Panc1 (cell line): ENCODE measurements around the gene XXYLT1. TPM values are rescaled to one million over a fixed set of nuclear protein-coding genes. Genes with fewer than 3 reads are reported as not detected.

ENCODE experiments used
- ATAC-seq: fragments of 200-7000 bp; cut with Tn5 transposase; 2 replicates; pipeline ENCODE4 v1.9.1; 2020; ENCODE audit warnings: mild to moderate bottlenecking, moderate library complexity
- BruUV-seq: library from RNA; stranded (reverse); fragments of 400-500 nt; replicated peaks from 2 replicates; lab custom pipeline; 2021; lab: Mats Ljungman, UMichigan
- CTCF ChIA-PET: fragments of 300-600 bp; sonication (Branson Sonifier 250); formaldehyde crosslinking; loops from one replicate; lab custom pipeline; 2022; ENCODE audit warnings: antibody characterized with exemption; lab: Charles Lee
- POLR2A ChIA-PET: fragments of 300-600 bp; sonication (Branson Sonifier 250); formaldehyde crosslinking; loops from one replicate; lab custom pipeline; 2022; ENCODE audit warnings: antibody characterized with exemption; lab: Charles Lee
- DNase-seq: peaks from one replicate; pipeline ENCODE4 v3.0.0-alpha.2; 2010; ENCODE audit warnings: low read depth, low spot score
- H3K27ac ChIP-seq: 2 replicates; pipeline ENCODE4 v1.5.1; 2011; ENCODE audit warnings: mild to moderate bottlenecking, low read length, inconsistent platforms
- H3K27me3 ChIP-seq: fragments of 200-500 bp; sonication (Bioruptor generic); 2 replicates; pipeline ENCODE4 v1.6.0; 2014; ENCODE audit warnings: low read length, inconsistent platforms; ENCODE audit not compliant: control insufficient read depth, insufficient read depth
- H3K36me3 ChIP-seq: fragments of 200-500 bp; sonication (Bioruptor generic); 2 replicates; pipeline ENCODE4 v1.5.1; 2014; ENCODE audit warnings: inconsistent platforms, mild to moderate bottlenecking, low read length, moderate library complexity; ENCODE audit not compliant: control insufficient read depth, insufficient read depth
- H3K4me1 ChIP-seq: 2 replicates; pipeline ENCODE4 v1.5.1; 2011; ENCODE audit warnings: inconsistent platforms, mild to moderate bottlenecking, low read length, moderate library complexity; ENCODE audit not compliant: control insufficient read depth, insufficient read depth
- H3K4me3 ChIP-seq, 2 experiments: 2 replicates each; pipeline ENCODE4 v1.5.1; 2011 to 2012; ENCODE audit warnings: low read depth in 2 of 2, low read length in 2 of 2, mild to moderate bottlenecking in 2 of 2, inconsistent platforms in 1 of 2, moderate library complexity in 1 of 2
- H3K9me3 ChIP-seq: fragments of 200-500 bp; sonication (Bioruptor generic); 2 replicates; pipeline ENCODE4 v1.5.1; 2014; ENCODE audit warnings: low read depth, mild to moderate bottlenecking, inconsistent platforms, low read length, moderate library complexity; ENCODE audit not compliant: control insufficient read depth, insufficient read depth
- CTCF ChIP-seq: fragments of 450-650 bp; IDR thresholded peaks from 2 replicates; pipeline ENCODE4 v1.5.1; 2017; ENCODE audit warnings: mild to moderate bottlenecking
- POLR2AphosphoS5 ChIP-seq: IDR thresholded peaks from 2 replicates; pipeline ENCODE4 v1.6.1; 2012; ENCODE audit warnings: mild to moderate bottlenecking, low read depth, low read length, moderate library complexity
- SIN3A ChIP-seq: IDR thresholded peaks from 2 replicates; pipeline ENCODE4 v1.6.1; 2012; ENCODE audit warnings: low read depth, mild to moderate bottlenecking, low read length, moderate library complexity, borderline replicate concordance; ENCODE audit not compliant: insufficient read depth
- TCF7L2 ChIP-seq: IDR thresholded peaks from 2 replicates; pipeline ENCODE4 v1.6.1; 2011; ENCODE audit warnings: mild to moderate bottlenecking, low read depth, low read length, inconsistent platforms
- in situ Hi-C: cut with HindIII; loops from 2 replicates; pipeline ENCODE4 v1.10.0; 2016; ENCODE audit warnings: low sequenced_read_pairs, low pct_unique_long_range_greater_than_20kb
- intact Hi-C: fragments of 100-400 bp; cut with micrococcal nuclease; formaldehyde crosslinking; loops from one replicate; pipeline ENCODE4 v1.10.0; 2022; ENCODE audit not compliant: unreplicated experiment
- total RNA-seq: library from RNA; stranded (reverse); gene quantifications from one replicate; pipeline ENCODE4 v1.2.1, GENCODE V29; 2021; ENCODE audit not compliant: unreplicated experiment
- TF ChIP-seq, protein P1 (sequence below), 2 experiments: IDR thresholded peaks; 2 replicates each; pipeline ENCODE4 v1.6.1; 2011 to 2012; ENCODE audit warnings: low read depth in 2 of 2, control low read depth in 1 of 2, low read length in 1 of 2, mild to moderate bottlenecking in 1 of 2, moderate library complexity in 1 of 2; ENCODE audit not compliant: insufficient read depth in 1 of 2

XXYLT1 gene
- total RNA-seq, 1 experiment from 2014 or later: 26.0 TPM

DNA sequence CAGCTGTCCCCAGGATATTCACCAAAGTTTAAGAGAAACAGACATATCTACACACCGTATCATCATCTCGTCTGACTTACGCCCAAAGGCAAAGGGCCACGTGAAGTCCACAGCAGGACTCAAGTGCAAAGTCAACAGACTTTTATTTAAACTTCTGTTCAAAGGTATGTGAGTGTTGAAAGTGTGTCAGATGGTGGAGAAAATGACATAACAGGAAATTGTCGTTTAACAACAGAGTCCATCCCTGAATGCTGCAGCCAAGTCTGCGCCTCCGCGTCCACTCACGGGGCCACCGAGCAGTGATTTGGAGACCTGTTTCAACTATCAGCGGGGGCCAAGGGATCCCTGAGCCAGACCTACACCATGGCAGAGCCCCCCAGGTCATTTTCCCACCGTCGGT lies 165.6 kb downstream of the XXYLT1 start:
- Histone ChIP-seq H3K27me3 (no peaks in the 10 kb centered on the region), H3K4me1 (peaks cover 64% of the 10 kb centered on the region), H3K27ac (peak overlapping the region; percentile 100), H3K36me3 (no peaks in the 10 kb centered on the region), H3K9me3 (no peaks in the 10 kb centered on the region), H3K4me3 (peak overlapping the region in 1 of 2 experiments; percentile 30; a peak in 1 of 4 replicates)
- ChIA-PET CTCF (no interaction called here), POLR2A (no interaction called here)
- ATAC-seq (peak; percentile 47), DNase-seq (no peak)
- no TSS peak for BruUV-seq
- intact Hi-C loops: loop anchor here (5.0 kb wide), 2 partner anchors 103 to 423 kb away; no protein-coding TSS in a partner anchor
- TF ChIP-seq POLR2AphosphoS5 (no peak), TCF7L2 (peak; percentile 60; the same call in 1 of the 2 replicates)
- in situ Hi-C loops: no loop called here

GRCh38 chr3:195104340-195104739 lies 166.6 kb downstream of the XXYLT1 start:
- Histone ChIP-seq H3K4me1 (peaks cover 64% of the 10 kb centered on the region), H3K4me3 (no peak overlapping the region), H3K27ac (peak overlapping the region; percentile 100), H3K27me3 (no peaks in the 10 kb centered on the region), H3K9me3 (no peaks in the 10 kb centered on the region), H3K36me3 (no peaks in the 10 kb centered on the region)
- intact Hi-C loops (loop anchor here (5.0 kb wide), 1 partner anchor 72 kb away; no protein-coding TSS in a partner anchor), in situ Hi-C loops (no loop called here)
- POLR2A ChIA-PET: no interaction called here
- ATAC-seq: no peak
- CTCF ChIA-PET: interaction anchor here (0.9 to 1.0 kb wide), 2 partner anchors 102 to 105 kb away, joined by 3 to 5 read pairs; no protein-coding TSS in a partner anchor
- TF ChIP-seq SIN3A: no peak
- TF ChIP-seq POLR2AphosphoS5: no peak
- no peak for TF ChIP-seq CTCF
- TF ChIP-seq, protein P1, sequence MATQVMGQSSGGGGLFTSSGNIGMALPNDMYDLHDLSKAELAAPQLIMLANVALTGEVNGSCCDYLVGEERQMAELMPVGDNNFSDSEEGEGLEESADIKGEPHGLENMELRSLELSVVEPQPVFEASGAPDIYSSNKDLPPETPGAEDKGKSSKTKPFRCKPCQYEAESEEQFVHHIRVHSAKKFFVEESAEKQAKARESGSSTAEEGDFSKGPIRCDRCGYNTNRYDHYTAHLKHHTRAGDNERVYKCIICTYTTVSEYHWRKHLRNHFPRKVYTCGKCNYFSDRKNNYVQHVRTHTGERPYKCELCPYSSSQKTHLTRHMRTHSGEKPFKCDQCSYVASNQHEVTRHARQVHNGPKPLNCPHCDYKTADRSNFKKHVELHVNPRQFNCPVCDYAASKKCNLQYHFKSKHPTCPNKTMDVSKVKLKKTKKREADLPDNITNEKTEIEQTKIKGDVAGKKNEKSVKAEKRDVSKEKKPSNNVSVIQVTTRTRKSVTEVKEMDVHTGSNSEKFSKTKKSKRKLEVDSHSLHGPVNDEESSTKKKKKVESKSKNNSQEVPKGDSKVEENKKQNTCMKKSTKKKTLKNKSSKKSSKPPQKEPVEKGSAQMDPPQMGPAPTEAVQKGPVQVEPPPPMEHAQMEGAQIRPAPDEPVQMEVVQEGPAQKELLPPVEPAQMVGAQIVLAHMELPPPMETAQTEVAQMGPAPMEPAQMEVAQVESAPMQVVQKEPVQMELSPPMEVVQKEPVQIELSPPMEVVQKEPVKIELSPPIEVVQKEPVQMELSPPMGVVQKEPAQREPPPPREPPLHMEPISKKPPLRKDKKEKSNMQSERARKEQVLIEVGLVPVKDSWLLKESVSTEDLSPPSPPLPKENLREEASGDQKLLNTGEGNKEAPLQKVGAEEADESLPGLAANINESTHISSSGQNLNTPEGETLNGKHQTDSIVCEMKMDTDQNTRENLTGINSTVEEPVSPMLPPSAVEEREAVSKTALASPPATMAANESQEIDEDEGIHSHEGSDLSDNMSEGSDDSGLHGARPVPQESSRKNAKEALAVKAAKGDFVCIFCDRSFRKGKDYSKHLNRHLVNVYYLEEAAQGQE (IDR thresholded peaks at IDR 0.05; ENCODE audit: insufficient read depth in 1 of 2, low read depth in 2 of 2, low read length in 1 of 2): no peak
- TF ChIP-seq TCF7L2: no peak
- no peak for DNase-seq
- no TSS peak for BruUV-seq

GRCh38 chr3:195103623-195104022 lies 167.3 kb downstream of the XXYLT1 start:
- intact Hi-C loops: loop anchor here (5.0 kb wide), 1 partner anchor 71 kb away; no protein-coding TSS in a partner anchor

More at GRCh38 chr3:195103623-195104022, 167.3 kb downstream of the XXYLT1 start:
- BruUV-seq: no TSS peak
- DNase-seq: no peak
- no peak for TF ChIP-seq CTCF
- TF ChIP-seq TCF7L2: no peak
- no peak for TF ChIP-seq POLR2AphosphoS5
- no peak for TF ChIP-seq SIN3A
- TF ChIP-seq, protein P1 (IDR thresholded peaks at IDR 0.05; ENCODE audit: insufficient read depth in 1 of 2, low read depth in 2 of 2, low read length in 1 of 2): no peak
- ChIA-PET POLR2A (no interaction called here), CTCF (no interaction called here)
- Histone ChIP-seq H3K4me1 (peaks cover 66% of the 10 kb centered on the region), H3K27me3 (no peaks in the 10 kb centered on the region), H3K9me3 (no peaks in the 10 kb centered on the region), H3K27ac (peak overlapping the region; percentile 100), H3K36me3 (no peaks in the 10 kb centered on the region), H3K4me3 (no peak overlapping the region)
- ATAC-seq: no peak
- in situ Hi-C loops: no loop called here
